Naive B cell (primary cell): ENCODE data around the gene FADS2. TPM values are rescaled to one million over a fixed set of nuclear protein-coding genes. Genes with fewer than 3 reads are reported as not detected.
A peak's percentile ranks its signal among the peaks of the same experiment; 100 is the strongest.

Experiments used
- ATAC-seq, 2 donors: fragments of 150-1000 bp; cut with Tn5 transposase; 2 replicates each; pipeline ENCODE4 v1.10.0; 2021; ENCODE audit warnings: low read depth in 2 of 2, mild to moderate bottlenecking in 2 of 2, moderate library complexity in 2 of 2
- DNase-seq: peaks from one replicate; pipeline ENCODE4 v3.0.0; 2022
- H3K27ac Mint-ChIP-seq, 6 donors: one replicate each; pipeline ENCODE4 v1.8.0; 2020 to 2022; ENCODE audit warnings: mild to moderate bottlenecking in 6 of 6, mixed read lengths in 6 of 6, moderate library complexity in 5 of 6, inconsistent platforms in 2 of 6
- H3K27me3 Mint-ChIP-seq, 3 donors: one replicate each; pipeline ENCODE4 v1.8.0; 2021 to 2022; ENCODE audit warnings: mixed read lengths in 3 of 3, mild to moderate bottlenecking in 1 of 3
- H3K36me3 Mint-ChIP-seq, 2 donors: one replicate each; pipeline ENCODE4 v1.8.0; 2020 to 2022; ENCODE audit warnings: mixed read lengths in 2 of 2, inconsistent platforms in 1 of 2, mild to moderate bottlenecking in 1 of 2
- H3K4me1 Mint-ChIP-seq, 3 donors: one replicate each; pipeline ENCODE4 v1.8.0; 2020 to 2022; ENCODE audit warnings: mixed read lengths in 3 of 3, inconsistent platforms in 1 of 3, mild to moderate bottlenecking in 1 of 3, moderate library complexity in 1 of 3
- H3K4me3 Mint-ChIP-seq, 8 donors: one replicate each; pipeline ENCODE4 v1.8.0; 2020 to 2022; ENCODE audit warnings: mild to moderate bottlenecking in 8 of 8, mixed read lengths in 8 of 8, moderate library complexity in 8 of 8, inconsistent platforms in 2 of 8
- H3K9me3 Mint-ChIP-seq, 7 donors: one replicate each; pipeline ENCODE4 v1.8.0; 2020 to 2022; ENCODE audit warnings: mixed read lengths in 7 of 7, mild to moderate bottlenecking in 5 of 7, inconsistent platforms in 2 of 7, moderate library complexity in 1 of 7
- polyA plus RNA-seq, 6 donors: library from polyadenylated mRNA; unstranded; fragments of 300-500 nt; fragmentation: Illumina TruSeq; gene quantifications; one replicate each; pipeline ENCODE4 v1.2.3, GENCODE V29; 2021; ENCODE audit warnings: low read depth in 6 of 6

FADS2 gene
- polyA plus RNA-seq = 10 to 100 TPM in 1 of 6 donors, 1 to 10 TPM in 3, under 1 TPM in 1, not detected in 1; 0.92 to 11.5 (median 2.0) TPM

- no peaks in the 10 kb centered on the region for H3K9me3 Mint-ChIP-seq
- H3K27me3 Mint-ChIP-seq = no peaks in the 10 kb centered on the region
- H3K27ac Mint-ChIP-seq = peak within 1 kb of the TSS; percentile 64 to 95 (median 81)
- peak; percentile 71 to 73 for ATAC-seq
- H3K4me3 Mint-ChIP-seq = peak within 1 kb of the TSS; percentile 70 to 96 (median 92)
- DNase-seq = peak; percentile 66
- no peaks in the 10 kb centered on the region for H3K36me3 Mint-ChIP-seq
- peaks cover 20 to 44% (median 31%) of the 10 kb centered on the region in 3 donors for H3K4me1 Mint-ChIP-seq
Measured at GRCh38 chr11:61827571-61828378, at the start of gene FADS2. Gene FADS2 (plus strand): TSS chr11:61828300. CDS start chr11:61828391, 91 bp downstream.

- Mint-ChIP-seq H3K27ac (no peak overlapping the region), H3K27me3 (peaks cover 0 to 27% (median 14%) of the 10 kb centered on the region in 3 donors), H3K9me3 (no peaks in the 10 kb centered on the region), H3K4me3 (peak overlapping the region in 5 of 8 donors; percentile 63 to 90 (median 73)), H3K36me3 (no peaks in the 10 kb centered on the region), H3K4me1 (peaks cover 11 to 17% (median 11%) of the 10 kb centered on the region in 3 donors)
- DNase-seq = no peak
- no peak for ATAC-seq
Measured at GRCh38 chr11:61778357-61778886, 49.7 kb upstream of the FADS2 start.

- DNase-seq (no peak), ATAC-seq (no peak)
- Mint-ChIP-seq H3K4me3 (peak overlapping the region in 1 of 8 donors; percentile 25), H3K27me3 (peaks cover 0 to 27% (median 14%) of the 10 kb centered on the region in 3 donors), H3K4me1 (peaks cover 11 to 17% (median 11%) of the 10 kb centered on the region in 3 donors), H3K36me3 (no peaks in the 10 kb centered on the region), H3K27ac (no peak overlapping the region), H3K9me3 (no peaks in the 10 kb centered on the region)
Measured at GRCh38 chr11:61778920-61779650, 49.0 kb upstream of the FADS2 start.

GRCh38 chr11:61779666-61780525, 48.2 kb upstream of the FADS2 start:
- Mint-ChIP-seq H3K4me3 (peak overlapping the region in 2 of 8 donors; percentile 34 to 53), H3K4me1 (peaks cover 10 to 22% (median 19%) of the 10 kb centered on the region in 3 donors), H3K27ac (peak overlapping the region in 1 of 6 donors; percentile 41), H3K27me3 (peaks cover 0 to 23% (median 9%) of the 10 kb centered on the region in 3 donors), H3K9me3 (no peaks in the 10 kb centered on the region), H3K36me3 (no peaks in the 10 kb centered on the region)
- DNase-seq (no peak), ATAC-seq (no peak)

- Mint-ChIP-seq H3K9me3 (no peaks in the 10 kb centered on the region), H3K36me3 (no peaks in the 10 kb centered on the region), H3K4me1 (peaks cover 9 to 28% (median 22%) of the 10 kb centered on the region in 3 donors), H3K27ac (peak overlapping the region in 1 of 6 donors; percentile 41), H3K4me3 (no peak overlapping the region), H3K27me3 (peaks cover 0 to 15% (median 1%) of the 10 kb centered on the region in 3 donors)
- no peak for ATAC-seq
- DNase-seq = no peak
Measured at GRCh38 chr11:61780581-61781162, 47.4 kb upstream of the FADS2 start.

- no peak for DNase-seq
- no peak overlapping the region for H3K27ac Mint-ChIP-seq
- ATAC-seq = no peak
- H3K36me3 Mint-ChIP-seq = no peaks in the 10 kb centered on the region
- peaks cover 0 to 8% (median 0%) of the 10 kb centered on the region in 3 donors for H3K27me3 Mint-ChIP-seq
- H3K4me1 Mint-ChIP-seq = peaks cover 12 to 33% (median 31%) of the 10 kb centered on the region in 3 donors
- no peaks in the 10 kb centered on the region for H3K9me3 Mint-ChIP-seq
- no peak overlapping the region for H3K4me3 Mint-ChIP-seq
Measured at GRCh38 chr11:61781585-61781984, 46.5 kb upstream of the FADS2 start.

- Mint-ChIP-seq H3K4me1 (peaks cover 12 to 34% (median 28%) of the 10 kb centered on the region in 3 donors), H3K27ac (no peak overlapping the region), H3K9me3 (no peaks in the 10 kb centered on the region), H3K36me3 (no peaks in the 10 kb centered on the region), H3K27me3 (peaks cover 0 to 6% (median 0%) of the 10 kb centered on the region in 3 donors), H3K4me3 (no peak overlapping the region)
- ATAC-seq = no peak
- no peak for DNase-seq
Measured at GRCh38 chr11:61782299-61782698, 45.8 kb upstream of the FADS2 start.

GRCh38 chr11:61782841-61783240, 45.3 kb upstream of the FADS2 start:
- Mint-ChIP-seq H3K4me3 (no peak overlapping the region), H3K4me1 (peaks cover 12 to 32% (median 28%) of the 10 kb centered on the region in 3 donors), H3K9me3 (no peaks in the 10 kb centered on the region), H3K27ac (no peak overlapping the region), H3K36me3 (no peaks in the 10 kb centered on the region), H3K27me3 (peaks cover 0 to 4% (median 0%) of the 10 kb centered on the region in 3 donors)
- ATAC-seq = no peak
- no peak for DNase-seq

GRCh38 chr11:61783717-61784505, 44.2 kb upstream of the FADS2 start:
- Mint-ChIP-seq H3K4me1 (peaks cover 12 to 28% (median 27%) of the 10 kb centered on the region in 3 donors), H3K27me3 (no peaks in the 10 kb centered on the region), H3K36me3 (peaks cover 0 to 8% of the 10 kb centered on the region in 2 donors), H3K4me3 (no peak overlapping the region), H3K9me3 (no peaks in the 10 kb centered on the region), H3K27ac (peak overlapping the region in 1 of 6 donors; percentile 10)
- DNase-seq (no peak), ATAC-seq (no peak)

- no peaks in the 10 kb centered on the region for H3K27me3 Mint-ChIP-seq
- peaks cover 0 to 9% of the 10 kb centered on the region in 2 donors for H3K36me3 Mint-ChIP-seq
- H3K4me3 Mint-ChIP-seq = no peak overlapping the region
- ATAC-seq = no peak
- peak overlapping the region in 1 of 6 donors; percentile 73 for H3K27ac Mint-ChIP-seq
- peaks cover 12 to 29% (median 29%) of the 10 kb centered on the region in 3 donors for H3K4me1 Mint-ChIP-seq
- no peaks in the 10 kb centered on the region for H3K9me3 Mint-ChIP-seq
- no peak for DNase-seq
Measured at GRCh38 chr11:61784506-61784805, 43.6 kb upstream of the FADS2 start.

- H3K4me3 Mint-ChIP-seq = no peak overlapping the region
- peaks cover 0 to 21% of the 10 kb centered on the region in 2 donors for H3K36me3 Mint-ChIP-seq
- H3K27me3 Mint-ChIP-seq = no peaks in the 10 kb centered on the region
- peak; percentile 15 for DNase-seq
- peak; percentile 64 to 68 for ATAC-seq
- no peaks in the 10 kb centered on the region for H3K9me3 Mint-ChIP-seq
- H3K27ac Mint-ChIP-seq = peak overlapping the region in 1 of 6 donors; percentile 73
- peaks cover 21 to 40% (median 37%) of the 10 kb centered on the region in 3 donors for H3K4me1 Mint-ChIP-seq
Measured at GRCh38 chr11:61785837-61786402, 42.2 kb upstream of the FADS2 start.
